Large intestine (tissue), 3 donors: Measurements from ENCODE around the gene TARBP2. TPM values are rescaled to one million over a fixed set of nuclear protein-coding genes. Genes with fewer than 3 reads are reported as not detected.
"Not testable (repeated sequence)": the region's sequence is repeated elsewhere in the genome, so short reads cannot be mapped to it uniquely, and the experiment has no call there.

Experiments used
- DNase-seq, 2 donors: peaks; one replicate each; pipeline versions ENCODE4 v3.0.0 to v3.0.0-alpha.2; 2013
- H3K27ac ChIP-seq: one replicate; pipeline ENCODE4 v1.5.1; 2013; ENCODE audit warnings: low read length
- H3K27me3 ChIP-seq: 2 replicates; pipeline ENCODE4 v1.6.1; 2013; ENCODE audit warnings: low read length; ENCODE audit not compliant: control insufficient read depth, insufficient read depth
- H3K36me3 ChIP-seq: 2 replicates; pipeline ENCODE4 v1.6.1; 2013; ENCODE audit warnings: low read length; ENCODE audit not compliant: control insufficient read depth, insufficient read depth
- H3K4me1 ChIP-seq: one replicate; pipeline ENCODE4 v1.6.1; 2013; ENCODE audit warnings: low read length; ENCODE audit not compliant: control insufficient read depth, insufficient read depth
- H3K4me3 ChIP-seq: one replicate; pipeline ENCODE4 v1.5.1; 2013; ENCODE audit warnings: low read length
- H3K9me3 ChIP-seq: one replicate; pipeline ENCODE4 v1.6.1; 2013; ENCODE audit warnings: mild to moderate bottlenecking, low read depth, low read length, moderate library complexity; ENCODE audit not compliant: control insufficient read depth
- WGBS: methylation state at CpG from one replicate; pipeline ENCODE4 v1.1.5; 2013; ENCODE audit warnings: low lambda C conversion rate; ENCODE audit not compliant: insufficient coverage; 5-methylcytosine and 5-hydroxymethylcytosine counted together
- polyA plus RNA-seq: library from polyadenylated mRNA; unstranded; fragments of 120-200 nt; gene quantifications from one replicate; pipeline ENCODE4 v1.2.1, GENCODE V29; 2013

Gene TARBP2
- polyA plus RNA-seq, 1 donor: 34.0 TPM

GRCh38 chr12:53474077-53474476, 27.0 kb upstream of the TARBP2 start:
- Histone ChIP-seq H3K4me3 (no peak overlapping the region), H3K9me3 (no peaks in the 10 kb centered on the region), H3K27me3 (no peaks in the 10 kb centered on the region), H3K27ac (no peak overlapping the region), H3K4me1 (peaks cover 5% of the 10 kb centered on the region), H3K36me3 (peaks cover 93% of the 10 kb centered on the region)
- DNase-seq: no peak
- no CpG with 5 or more reads among the region's 2 CpGs for WGBS

DNA sequence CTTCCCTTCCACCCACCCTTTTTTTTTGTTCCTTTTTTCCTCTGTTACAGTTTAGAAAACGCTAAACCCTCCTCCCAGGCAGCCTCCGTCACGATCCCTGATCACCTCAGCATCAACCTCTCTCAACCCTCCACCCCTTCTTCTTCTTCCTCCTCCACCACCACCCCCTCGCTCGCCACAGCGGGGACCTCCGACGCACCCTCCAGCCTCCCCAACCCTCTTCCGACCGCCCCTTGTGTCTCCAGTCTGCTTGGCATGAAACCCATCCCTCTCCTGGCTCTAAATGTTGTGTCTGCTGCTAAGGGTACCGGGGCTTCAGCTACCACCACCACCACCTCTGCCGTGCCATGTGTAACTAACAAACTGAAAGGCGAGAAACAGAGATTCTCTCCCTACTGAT, 26.3 kb upstream of the TARBP2 start:
- DNase-seq: no peak
- Histone ChIP-seq H3K4me3 (no peak overlapping the region), H3K9me3 (no peaks in the 10 kb centered on the region), H3K4me1 (peaks cover 5% of the 10 kb centered on the region), H3K36me3 (peaks cover 91% of the 10 kb centered on the region), H3K27ac (no peak overlapping the region), H3K27me3 (no peaks in the 10 kb centered on the region)
- WGBS: 55% methylated on average over 4 of the region's 13 CpGs

DNA sequence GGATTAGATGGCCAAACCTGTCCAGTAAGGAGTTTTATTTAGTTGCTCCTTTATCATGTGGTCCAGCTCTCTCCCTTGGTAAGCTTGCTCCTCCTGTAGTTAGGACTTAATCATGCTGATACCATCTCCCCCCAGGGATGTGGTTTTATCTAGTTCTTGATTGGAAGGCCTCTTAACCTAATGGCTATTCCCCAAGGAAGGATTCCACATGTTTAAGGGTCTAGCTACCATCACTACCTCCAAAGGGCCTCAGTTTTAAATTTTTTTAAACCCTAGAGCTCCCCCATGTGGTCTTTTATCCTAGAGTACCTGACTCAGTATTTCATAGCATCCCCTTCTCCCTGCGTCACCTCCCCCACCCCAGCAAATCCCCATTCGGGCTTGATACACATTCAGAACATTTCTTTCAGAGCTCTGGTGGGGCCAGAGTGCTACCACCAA, 24.3 kb upstream of the TARBP2 start:
- Histone ChIP-seq H3K36me3 (peaks cover 92% of the 10 kb centered on the region), H3K4me3 (no peak overlapping the region), H3K9me3 (no peaks in the 10 kb centered on the region), H3K4me1 (peaks cover 5% of the 10 kb centered on the region), H3K27me3 (no peaks in the 10 kb centered on the region), H3K27ac (no peak overlapping the region)
- no peak for DNase-seq
- WGBS: no CpG with 5 or more reads among the region's 2 CpGs

DNA sequence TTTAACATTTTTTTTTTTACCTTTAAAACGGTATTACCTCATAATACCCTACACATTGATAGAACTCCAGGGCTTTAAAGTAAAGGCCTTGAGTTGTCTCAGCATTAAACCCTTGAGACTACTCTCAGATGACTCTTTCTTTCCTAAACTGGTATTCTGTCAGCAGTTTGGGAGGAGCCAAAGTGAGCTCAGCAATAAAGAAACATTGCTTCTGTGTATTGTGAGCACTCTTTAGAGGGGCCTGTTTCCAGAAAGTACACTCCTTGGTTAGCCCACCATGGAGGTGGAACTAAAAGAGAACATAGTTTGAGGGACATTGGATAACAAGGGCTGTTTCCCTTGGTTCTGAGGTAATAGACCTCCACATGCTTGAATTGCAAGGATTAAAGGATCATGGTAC, 22.2 kb upstream of the TARBP2 start:
- WGBS: 33% methylated on average over 1 of the region's 1 CpG
- H3K36me3 ChIP-seq: peaks cover 93% of the 10 kb centered on the region
- peaks cover 18% of the 10 kb centered on the region for H3K4me1 ChIP-seq
- H3K9me3 ChIP-seq: peaks cover 2% of the 10 kb centered on the region
- H3K27ac ChIP-seq: no peak overlapping the region
- no peak overlapping the region for H3K4me3 ChIP-seq
- no peak for DNase-seq
- H3K27me3 ChIP-seq: no peaks in the 10 kb centered on the region

DNA sequence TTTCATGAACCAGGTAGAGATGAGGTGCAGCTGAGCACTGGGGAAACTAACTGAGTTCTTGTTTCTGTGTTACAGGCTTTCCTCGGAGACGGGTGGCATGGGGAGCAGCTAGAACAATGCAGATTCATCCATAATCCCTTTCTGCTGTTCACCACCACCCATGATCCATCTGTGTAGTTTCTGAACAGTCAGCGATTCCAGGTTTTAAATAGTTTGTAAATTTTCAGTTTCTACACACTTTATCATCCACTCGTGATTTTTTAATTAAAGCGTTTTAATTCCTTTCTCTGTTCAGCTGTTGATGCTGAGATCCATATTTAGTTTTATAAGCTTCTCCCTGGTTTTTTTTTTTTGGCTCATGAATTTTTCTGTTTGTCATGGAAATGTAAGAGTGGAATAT, 21.8 kb upstream of the TARBP2 start:
- WGBS: 83% methylated on average over 2 of the region's 5 CpGs
- H3K9me3 ChIP-seq: peaks cover 2% of the 10 kb centered on the region
- H3K4me3 ChIP-seq: no peak overlapping the region
- peaks cover 94% of the 10 kb centered on the region for H3K36me3 ChIP-seq
- peaks cover 21% of the 10 kb centered on the region for H3K4me1 ChIP-seq
- no peaks in the 10 kb centered on the region for H3K27me3 ChIP-seq
- DNase-seq: no peak
- no peak overlapping the region for H3K27ac ChIP-seq

DNA sequence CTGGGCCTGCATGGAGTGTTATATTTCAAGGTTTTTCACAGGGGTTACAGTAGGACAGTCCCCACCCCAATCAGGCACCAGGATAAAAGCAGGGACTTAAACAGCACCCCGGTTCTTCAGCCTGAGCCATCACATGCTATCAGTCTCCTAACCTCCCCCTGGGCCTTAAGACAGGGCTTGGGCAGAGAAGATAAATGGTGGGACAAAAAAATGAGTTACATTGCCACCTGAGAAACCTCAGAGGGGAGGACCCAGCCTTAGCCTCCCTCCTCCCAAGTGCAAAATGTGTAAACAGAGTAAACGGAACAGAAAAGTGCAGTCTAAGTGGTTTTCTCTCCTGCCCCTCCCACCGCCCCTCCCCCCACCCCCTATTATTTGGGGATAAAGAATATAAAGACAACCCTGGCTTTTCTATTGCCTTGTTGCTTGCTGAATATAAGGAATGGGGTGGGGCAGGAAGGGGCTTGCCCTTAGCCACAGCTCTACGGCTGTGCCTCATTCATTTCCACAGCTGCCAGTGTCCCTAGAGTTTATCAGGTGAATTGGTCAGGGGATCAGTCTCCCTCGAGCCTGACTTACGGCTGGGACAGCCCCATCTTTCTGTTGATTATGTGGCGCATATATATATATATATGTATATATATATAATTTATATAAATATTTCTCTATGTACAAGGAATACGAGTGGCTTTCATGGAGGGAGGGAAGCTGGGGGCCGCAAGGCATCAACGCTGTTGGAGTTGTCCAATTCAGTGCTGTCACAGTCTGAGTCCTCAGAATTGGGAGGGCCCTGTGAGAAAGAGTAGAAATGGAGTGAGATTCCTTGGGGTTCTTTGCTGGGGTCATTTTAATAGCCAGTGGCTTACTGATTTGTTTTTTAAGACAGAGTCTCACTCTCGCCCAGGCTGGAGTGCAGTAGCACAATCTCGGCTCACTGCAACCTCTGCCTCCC, 20.3 kb upstream of the TARBP2 start:
- H3K9me3 ChIP-seq: peaks cover 2% of the 10 kb centered on the region
- no peak for DNase-seq
- no peak overlapping the region for H3K27ac ChIP-seq
- H3K4me1 ChIP-seq: peaks cover 17% of the 10 kb centered on the region
- no CpG with 5 or more reads among the region's 12 CpGs for WGBS
- H3K27me3 ChIP-seq: no peaks in the 10 kb centered on the region
- peaks cover 92% of the 10 kb centered on the region for H3K36me3 ChIP-seq
- no peak overlapping the region for H3K4me3 ChIP-seq

GRCh38 chr12:53481458-53481857, 19.6 kb upstream of the TARBP2 start:
- H3K27ac ChIP-seq, DNase-seq, H3K9me3 ChIP-seq, H3K4me3 ChIP-seq, H3K27me3 ChIP-seq: not testable (repeated sequence)
- 92% methylated on average over 2 of the region's 6 CpGs for WGBS
- H3K36me3 ChIP-seq: peaks cover 92% of the 10 kb centered on the region
- H3K4me1 ChIP-seq: peaks cover 17% of the 10 kb centered on the region

- Histone ChIP-seq H3K4me1 (peaks cover 17% of the 10 kb centered on the region), H3K27me3 (no peaks in the 10 kb centered on the region), H3K27ac (no peak overlapping the region), H3K4me3 (no peak overlapping the region), H3K36me3 (peaks cover 92% of the 10 kb centered on the region), H3K9me3 (peaks cover 2% of the 10 kb centered on the region)
- DNase-seq: no peak
- 100% methylated on average over 1 of the region's 9 CpGs for WGBS
Observed at GRCh38 chr12:53481939-53482586, 19.0 kb upstream of the TARBP2 start.

- Histone ChIP-seq H3K4me1 (peaks cover 17% of the 10 kb centered on the region), H3K27me3 (no peaks in the 10 kb centered on the region), H3K27ac (no peak overlapping the region), H3K4me3 (no peak overlapping the region), H3K36me3 (peaks cover 93% of the 10 kb centered on the region), H3K9me3 (peaks cover 2% of the 10 kb centered on the region)
- no peak for DNase-seq
- no CpG with 5 or more reads among the region's 18 CpGs for whole genome bisulfite sequencing
Observed at GRCh38 chr12:53482626-53483168, 18.4 kb upstream of the TARBP2 start.

DNA sequence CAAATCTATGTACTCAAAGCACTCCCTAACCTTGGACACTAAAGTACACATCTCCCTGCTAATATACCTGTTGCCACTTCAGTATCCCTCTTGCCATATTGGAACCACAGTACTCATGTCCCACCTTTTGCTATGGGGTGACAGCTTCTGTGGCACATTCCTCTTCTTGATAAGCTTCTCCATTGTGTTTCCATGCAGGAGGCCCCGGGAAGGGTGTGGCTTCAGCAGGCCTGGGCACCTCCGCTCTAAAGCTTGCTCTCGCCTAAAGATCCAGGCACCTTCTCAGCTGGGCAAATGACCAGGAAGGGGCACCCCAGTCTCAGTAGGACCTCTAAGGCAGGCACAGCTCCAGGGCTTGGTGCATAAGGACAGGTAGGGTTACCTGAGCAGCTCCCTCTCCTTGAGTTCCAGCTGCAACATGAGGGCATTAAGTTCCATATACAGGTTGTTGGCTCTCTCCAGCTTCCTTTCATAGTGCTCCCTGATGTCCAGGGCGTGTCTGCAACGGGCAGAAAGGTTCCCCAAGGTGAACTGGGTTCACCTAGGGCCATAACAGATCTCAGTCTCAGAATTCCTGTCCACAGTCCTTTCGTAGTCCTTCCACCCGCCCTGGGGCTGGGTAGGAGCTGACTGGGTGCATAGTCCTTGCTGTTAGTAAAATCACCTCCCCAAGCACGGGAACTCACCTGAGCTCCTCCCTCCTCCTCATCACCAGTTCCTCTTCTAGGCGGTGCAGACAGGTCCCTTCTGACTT, 17.7 kb upstream of the TARBP2 start:
- Histone ChIP-seq H3K27ac (no peak overlapping the region), H3K27me3 (no peaks in the 10 kb centered on the region), H3K9me3 (peaks cover 2% of the 10 kb centered on the region), H3K36me3 (peaks cover 91% of the 10 kb centered on the region), H3K4me1 (peaks cover 17% of the 10 kb centered on the region), H3K4me3 (no peak overlapping the region)
- no CpG with 5 or more reads among the region's 9 CpGs for WGBS
- peak; percentile 65 to 82 for DNase-seq
